ENCODE results near the gene GPR3. TPM values are rescaled to one million over a fixed set of nuclear protein-coding genes. Genes with fewer than 3 reads are reported as not detected.
"Not testable (repeated sequence)": the region's sequence is repeated elsewhere in the genome, so short reads cannot be mapped to it uniquely, and the experiment has no call there.

Gene GPR3
- total RNA-seq, 1 donor from 2014 or later: not detected

DNA sequence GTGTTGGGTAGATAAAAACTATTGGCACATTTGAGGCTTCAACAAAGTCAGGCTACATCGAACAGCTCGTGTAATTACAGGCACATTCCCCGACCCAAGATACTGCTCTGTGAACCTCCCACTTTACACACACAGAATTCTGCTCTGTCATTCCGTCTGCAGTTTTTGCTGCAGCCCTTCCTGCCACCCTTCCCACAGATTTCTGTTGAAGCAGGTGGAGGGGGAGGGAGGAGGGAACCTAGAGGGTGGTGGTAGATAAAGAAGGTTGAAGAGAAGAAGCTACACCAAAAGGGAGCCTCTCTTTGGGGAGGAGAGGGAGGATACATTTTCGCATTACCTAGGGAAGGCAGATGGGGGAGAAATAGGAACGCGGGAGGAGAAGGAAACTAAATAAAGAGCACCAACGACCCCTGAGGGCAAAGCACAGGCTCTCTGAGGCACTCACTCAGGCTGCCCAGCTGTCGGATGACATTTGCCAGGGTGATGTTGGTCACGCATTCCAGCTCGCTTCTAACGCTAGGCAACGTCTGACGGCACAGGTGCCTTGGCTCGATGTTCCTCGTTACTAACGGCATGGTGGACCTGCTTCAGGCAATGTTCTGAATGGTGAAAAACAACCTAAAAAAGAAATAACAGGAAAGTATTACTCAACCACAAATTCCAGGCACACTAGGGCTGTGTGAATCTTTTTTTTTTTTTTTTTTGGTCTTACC, 36.0 kb downstream of the GPR3 start:
- DNase-seq: no peak

DNA sequence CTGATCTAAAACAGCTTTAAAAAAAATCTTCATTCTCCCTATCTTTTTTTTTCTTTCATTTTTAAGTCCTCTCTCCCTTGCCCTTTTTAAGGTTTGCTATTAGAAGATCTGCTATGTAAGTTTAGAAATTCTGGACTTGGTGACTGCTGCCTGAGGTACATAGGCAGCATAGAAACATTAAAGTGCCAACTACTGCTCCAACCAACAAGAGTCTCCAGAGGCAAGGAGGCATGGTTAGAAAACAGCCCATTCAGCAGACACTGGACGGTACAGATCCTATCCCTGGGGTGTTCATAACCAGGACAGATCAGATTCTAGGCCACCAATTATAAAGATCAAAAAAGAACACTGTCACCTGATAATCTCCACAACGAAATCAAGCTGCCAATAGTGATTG, 36.6 kb downstream of the GPR3 start:
- no peak for DNase-seq

DNA sequence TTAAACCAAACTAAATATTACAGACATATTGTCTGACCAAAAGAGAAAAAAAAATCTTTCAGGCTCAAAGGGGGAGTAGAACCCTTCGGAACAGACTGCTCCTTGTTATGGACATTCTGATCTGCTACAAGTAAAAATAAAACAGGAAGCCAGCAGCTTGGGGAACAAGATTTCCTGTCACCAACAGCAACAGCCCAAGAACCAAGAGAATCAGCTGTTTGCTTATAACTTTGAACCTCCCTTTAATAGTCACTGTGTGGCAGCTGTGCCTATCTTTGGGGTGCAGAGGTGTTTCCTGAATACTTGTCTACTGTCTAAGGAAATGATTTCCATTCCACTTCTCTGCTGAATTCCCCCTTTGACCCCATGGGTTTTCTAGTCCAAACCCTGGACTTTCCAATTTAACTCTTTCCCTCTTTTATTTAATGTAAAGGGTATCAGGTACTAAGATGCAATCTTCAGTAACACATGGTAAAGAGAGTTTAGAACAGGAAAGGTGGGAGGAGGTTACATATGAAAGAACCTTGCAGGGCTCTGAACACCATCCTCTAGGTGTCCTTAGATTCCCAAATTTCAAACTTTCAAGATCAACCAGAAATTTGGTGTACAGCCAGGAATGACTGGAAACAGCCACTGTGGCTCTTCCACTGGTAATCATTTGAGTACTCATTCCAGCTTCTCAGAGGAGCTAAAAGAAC, 38.6 kb downstream of the GPR3 start:
- DNase-seq: no peak

DNA sequence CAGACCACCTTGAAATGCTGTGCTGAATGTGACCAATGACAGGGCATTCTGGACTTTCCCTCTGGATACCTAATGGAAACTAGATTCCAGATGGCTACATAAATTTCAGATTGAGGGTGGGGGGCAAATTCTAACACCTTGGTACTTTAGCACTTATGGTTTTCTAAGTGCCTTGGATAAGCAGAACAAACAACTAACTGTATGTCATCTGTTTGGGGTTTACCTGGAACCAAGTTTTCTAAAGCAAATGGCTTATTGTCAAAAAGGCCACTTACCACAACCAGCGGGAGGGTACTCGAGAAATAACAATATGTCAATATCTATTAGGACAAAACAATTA, 39.1 kb downstream of the GPR3 start:
- DNase-seq: no peak

DNA sequence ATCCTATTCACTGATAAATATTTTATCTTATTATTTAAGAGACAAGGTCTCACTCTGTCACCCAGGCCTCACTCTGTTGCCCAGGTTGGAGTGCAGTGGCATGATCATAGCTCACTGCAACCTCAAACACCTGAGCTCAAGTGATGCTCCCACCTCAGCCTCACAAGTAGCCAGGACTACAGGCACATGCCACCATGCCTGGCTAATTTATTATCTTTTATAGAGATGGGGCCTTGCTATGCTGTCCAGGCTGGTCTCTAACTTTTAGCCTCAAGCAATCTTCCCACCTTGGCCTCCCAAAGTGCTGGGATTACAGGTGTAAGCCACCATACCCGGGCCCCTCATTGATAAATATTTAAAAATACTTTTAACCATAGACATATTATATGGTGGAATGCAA, 40.3 kb downstream of the GPR3 start:
- DNase-seq: not testable (repeated sequence)

DNA sequence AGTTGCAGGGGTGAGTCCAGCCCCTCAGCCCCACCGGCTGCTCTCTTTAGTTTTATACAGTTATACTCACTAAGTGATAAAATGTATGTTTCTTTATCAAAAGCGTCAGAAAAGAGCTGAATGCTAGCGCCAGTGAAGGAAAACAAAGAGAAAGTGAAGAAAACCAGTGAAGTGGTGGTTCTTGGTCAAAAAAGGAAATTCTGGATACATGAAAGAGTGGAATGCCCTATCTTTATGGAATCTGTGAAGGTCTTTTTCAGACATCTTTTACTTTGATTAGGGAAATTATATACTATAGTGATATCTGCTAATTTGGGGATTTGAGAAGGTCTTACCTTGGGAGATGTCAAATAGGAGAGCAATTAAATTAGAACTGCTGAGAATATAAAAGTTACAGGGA, 41.3 kb downstream of the GPR3 start:
- no peak for DNase-seq

DNA sequence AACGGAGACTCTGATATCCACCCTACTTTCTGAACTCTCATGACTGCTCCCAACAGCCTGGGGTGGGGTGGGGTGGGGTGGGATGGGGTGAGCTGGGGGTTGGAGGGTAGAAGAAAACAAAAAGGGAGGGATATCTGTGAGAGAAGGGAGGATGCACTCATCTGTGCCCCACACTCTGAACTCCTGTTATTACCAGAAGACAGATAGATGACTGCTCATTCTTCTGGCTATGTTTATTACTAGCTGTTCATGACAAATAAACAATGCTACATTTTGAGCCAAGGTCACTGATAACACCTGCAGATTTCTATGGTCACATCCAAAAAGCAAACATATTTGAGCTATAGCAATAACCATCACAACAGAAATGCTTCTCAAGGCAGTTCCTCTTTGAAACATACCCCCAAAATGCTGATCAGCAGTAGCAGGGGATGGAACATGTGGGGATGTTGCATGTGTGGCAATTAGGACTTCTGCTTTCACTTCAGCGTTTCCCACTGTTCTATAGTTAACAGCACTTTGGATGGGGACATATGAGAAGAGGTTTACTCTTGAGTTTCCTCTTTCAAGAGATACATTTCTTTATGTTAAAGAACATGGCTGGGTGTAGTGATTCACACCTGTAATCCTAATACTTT, 43.3 kb downstream of the GPR3 start:
- DNase-seq: no peak

DNA sequence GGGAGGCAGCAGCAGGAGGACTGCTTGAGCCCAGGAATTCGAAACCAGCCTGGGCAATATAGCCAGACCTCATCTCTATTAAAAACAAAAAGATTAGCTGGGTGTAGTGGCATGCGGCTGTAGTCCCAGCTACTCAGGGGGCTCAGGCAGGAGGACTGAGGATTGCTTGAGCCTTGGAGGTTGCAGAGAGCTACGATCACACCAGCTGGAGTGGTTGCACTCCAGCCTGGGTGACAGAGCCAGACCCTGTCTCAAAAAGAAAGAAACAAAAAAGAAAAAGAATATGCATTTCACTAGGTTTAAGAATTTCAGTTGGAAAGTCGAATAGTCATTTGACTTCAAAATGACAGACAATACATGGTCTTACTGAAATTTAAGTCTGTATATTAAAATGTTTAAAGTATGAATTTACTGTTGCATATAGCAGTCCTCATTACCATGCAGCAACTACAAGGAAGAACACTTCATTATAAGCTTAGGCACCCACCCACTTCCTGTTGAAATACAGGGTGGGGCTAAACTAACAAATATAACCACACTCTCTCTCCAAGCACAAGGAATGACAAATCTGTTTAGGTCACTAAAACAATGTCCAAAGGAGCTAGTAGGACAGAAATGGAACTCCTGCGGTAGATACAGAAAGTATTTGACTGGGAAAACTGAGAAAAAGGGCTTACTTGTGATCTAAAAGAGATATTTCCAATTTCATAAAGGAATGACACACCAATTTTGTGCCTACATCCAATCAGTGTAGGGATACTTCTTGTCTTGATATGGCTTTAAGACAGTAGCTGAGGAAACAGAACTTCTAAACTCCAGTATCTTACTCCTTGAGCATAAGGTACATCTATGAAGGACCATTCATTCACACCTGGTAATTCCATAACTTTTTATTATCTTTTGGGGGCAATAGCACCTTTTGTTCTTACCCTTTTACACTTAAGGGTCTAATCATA, 44.1 kb downstream of the GPR3 start:
- no peak for DNase-seq

DNA sequence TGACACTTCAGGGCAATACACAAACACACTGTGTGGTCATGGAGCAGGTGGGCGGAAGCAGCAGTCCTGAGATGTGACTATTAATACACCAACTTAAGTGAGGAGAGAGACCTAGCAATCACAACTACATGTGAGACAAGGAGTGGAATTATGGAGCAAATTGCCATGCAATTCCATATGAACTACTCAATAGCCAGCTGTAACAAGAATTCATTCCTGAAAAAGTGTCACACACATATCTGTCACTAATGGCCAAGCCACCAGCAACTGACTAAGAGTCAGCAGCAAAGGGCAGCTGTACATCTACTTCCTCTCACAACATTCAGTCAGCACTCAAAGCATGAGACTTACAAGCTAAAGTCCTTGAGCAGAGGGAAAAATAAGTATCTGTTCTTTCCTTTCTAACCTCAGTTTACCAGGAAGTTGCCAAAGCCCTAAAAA, 46.2 kb downstream of the GPR3 start:
- DNase-seq: no peak

DNA sequence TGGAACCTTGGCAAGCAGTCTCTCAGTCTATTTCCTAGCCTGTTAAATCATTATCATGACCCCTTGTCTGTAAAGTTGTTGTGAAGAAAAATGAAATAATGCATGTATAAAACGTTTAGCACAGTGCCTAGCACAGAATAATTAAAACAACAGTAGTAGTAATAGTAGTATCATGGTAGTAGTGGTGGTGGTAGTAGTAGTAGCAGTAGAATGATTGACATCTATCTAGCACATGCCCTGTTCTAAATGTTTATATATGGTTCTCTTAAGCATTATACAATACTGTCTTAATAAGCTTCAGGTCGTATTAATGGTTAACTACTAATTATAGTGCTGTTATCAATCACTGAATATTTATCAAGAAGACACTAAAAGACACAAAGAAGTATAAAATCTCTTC, 46.7 kb downstream of the GPR3 start:
- no peak for DNase-seq

DNA sequence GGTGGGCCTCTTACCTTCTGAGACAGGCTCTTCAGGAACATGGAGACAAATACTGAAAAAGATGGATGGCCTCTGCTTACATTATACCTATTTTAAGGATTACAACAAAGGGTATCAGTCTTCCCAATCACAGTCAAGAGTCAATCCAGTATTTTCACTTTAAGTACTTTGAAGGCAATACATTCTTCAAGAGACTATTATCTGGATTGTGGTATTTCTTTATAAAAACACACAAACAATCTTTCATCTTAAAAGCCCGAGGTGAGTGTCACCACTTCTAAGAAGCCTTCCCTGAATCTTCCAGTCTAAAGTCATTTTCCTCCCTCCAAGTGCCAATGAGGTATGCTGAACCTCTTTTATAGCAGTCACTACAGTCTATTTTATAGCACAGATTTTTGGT, 52.2 kb downstream of the GPR3 start:
- DNase-seq: no peak

Other genes starting within 250 kb of the GPR3 start
- gene SLC9A1, start 237.5 kb upstream of the GPR3 start, total RNA-seq: 1.9 TPM
- gene WDTC1, start 158.0 kb upstream of the GPR3 start, total RNA-seq: 20.9 TPM
- gene TMEM222, start 70.5 kb upstream of the GPR3 start, total RNA-seq: 16.8 TPM
- not detected for gene SYTL1, start 50.6 kb upstream of the GPR3 start, total RNA-seq
- gene MAP3K6, start 25.7 kb upstream of the GPR3 start, total RNA-seq: 2.7 TPM
- gene FCN3, start 17.8 kb upstream of the GPR3 start, total RNA-seq: not detected
- gene CD164L2, start 9.3 kb upstream of the GPR3 start, total RNA-seq: not detected
- gene WASF2, start 97.5 kb downstream of the GPR3 start, total RNA-seq: 6.1 TPM
- 11.9 TPM for gene AHDC1, start 211.5 kb downstream of the GPR3 start, total RNA-seq
- gene FGR, start 242.6 kb downstream of the GPR3 start, total RNA-seq: 0.78 TPM

Data from occipital lobe (tissue), 2 donors.